ENCODE measurements around the gene RNF223.

The RNF223 gene

DNA sequence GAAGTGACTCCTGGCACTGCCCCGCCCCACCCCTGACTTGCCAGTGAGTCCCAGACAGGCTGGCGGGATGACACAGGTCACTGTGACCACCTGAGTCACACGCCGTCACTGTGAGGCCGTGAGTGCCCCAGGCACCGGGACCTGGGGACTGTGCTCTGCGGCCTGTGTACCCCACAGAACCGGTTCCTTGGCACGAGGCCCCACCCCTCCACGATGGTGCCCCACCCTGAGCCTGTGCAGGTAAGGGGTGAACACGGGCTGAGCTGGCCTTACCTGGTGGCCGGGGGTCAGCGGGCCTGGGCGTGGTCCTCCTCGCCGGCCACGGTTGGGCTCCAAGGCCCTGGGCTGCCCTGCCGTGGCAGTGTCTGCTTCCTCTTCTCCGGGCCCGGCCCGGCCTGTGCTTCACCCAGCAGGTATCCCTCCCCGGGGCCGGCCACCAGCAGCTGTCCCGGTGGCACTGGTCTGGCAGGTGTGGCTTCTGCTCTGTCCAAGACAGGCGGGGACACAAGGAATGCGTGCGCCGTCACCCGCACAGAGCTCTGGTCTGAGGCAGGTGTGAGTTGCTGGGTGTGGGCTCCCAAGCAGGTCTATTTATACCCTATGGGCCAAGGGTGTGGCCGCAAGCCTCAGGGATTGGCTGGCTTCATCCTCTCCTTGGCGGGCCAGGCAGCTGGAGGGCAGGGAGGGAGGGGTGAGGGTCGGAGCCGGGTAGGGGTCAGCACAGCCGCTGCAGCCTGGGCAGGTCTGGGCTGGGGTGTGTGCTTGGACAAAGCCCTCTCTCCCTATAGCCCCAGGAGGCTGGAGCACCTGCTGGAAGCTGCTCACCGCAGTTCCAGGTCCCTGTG is at the start of gene RNF223:
Gene RNF223 (minus strand): TSS at position 564 of the 845 bp plus-strand sequence. CDS start 1,740 bp downstream, outside the sequence.
- peak; percentile 72 for DNase-seq (ENCODE audit: low read depth, low spot score)

DNA sequence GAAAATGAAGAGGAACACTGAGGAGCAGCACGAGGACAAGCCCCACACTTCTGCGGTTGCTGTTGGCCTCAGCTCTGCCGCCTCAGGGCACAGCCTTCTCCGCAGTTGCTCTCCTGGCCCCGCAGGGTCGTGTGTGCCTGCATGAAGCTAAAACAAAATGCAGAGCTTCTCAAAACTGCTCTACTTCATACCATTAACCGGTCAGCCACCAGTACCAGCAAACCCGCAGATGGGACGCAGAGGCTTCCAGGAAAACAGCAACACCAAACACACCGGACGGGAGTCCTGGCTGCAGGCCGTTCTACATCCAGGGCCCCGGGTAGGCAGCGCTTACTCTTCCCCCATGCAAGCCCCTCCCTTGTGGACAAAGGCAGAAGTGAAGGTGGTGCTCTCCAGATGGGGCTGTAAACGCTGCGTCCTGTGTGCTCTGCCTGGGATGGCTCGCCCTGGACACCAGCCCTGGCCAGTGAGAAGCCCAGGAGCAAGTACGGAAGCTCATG is 48.9 kb upstream of the RNF223 start:
- peak; percentile 82 for DNase-seq (ENCODE audit: low read depth, low spot score)

DNA sequence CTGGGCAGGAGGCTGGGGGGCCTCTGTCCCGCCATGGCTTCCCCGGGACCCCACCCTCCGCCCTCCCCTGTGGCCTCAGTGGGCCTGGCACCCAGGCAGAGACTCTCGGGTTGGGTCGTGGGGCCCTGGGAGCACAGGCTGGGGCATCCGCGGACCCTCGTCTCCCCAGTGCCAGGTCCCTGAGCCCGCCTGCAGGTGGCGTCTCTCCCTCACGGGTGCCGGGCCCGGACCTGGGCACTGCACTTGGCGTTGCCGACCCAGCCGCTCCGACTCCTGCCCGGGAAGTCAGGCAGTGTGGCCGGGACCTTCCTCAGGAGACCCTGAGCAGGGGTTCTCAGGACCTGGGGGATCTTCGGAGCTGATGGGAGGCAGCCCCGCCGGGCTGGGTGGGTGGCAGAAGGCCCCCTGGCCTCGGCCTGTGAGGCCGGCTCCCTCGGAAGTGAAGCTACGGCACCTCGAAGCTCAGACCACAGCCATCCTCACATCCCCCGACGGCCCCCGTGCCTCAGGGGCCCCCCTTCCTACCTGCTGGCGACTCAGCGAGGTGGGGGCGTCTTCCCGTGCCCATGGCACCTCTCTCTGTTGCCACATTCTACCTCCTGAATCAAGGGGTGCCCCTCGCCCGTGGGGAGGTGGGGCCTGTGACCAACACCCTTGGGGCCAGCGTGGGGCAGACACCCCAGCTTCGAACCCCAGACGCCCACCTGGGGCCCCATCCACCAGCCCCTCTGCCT is 48.1 kb upstream of the RNF223 start:
- peak; percentile 80 for DNase-seq (ENCODE audit: low read depth, low spot score)

DNA sequence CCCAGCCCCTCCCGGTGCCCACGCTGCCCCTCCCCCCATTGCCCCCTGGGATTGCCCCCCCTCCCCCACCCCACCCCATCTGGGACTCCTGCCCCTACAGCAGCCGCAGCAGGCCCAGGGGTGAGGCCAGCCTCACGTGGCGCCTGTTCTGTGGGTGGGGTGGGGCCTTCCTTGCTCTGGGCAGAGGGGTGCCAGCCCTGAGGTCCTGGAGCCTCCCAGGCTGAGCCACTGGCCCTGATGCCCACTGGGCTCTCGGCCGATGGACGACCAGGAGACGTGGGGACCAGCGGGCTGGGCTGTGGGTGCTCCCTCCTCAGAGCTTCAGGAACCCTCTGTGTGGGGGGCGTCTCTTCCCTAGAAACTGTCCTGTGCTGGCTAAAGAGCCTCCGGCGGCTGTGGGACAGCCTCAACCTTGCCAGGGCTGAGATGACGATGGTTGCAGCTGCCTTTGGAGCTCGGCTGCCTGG is 47.5 kb upstream of the RNF223 start:
- no peak for DNase-seq (ENCODE audit: low read depth, low spot score)

DNA sequence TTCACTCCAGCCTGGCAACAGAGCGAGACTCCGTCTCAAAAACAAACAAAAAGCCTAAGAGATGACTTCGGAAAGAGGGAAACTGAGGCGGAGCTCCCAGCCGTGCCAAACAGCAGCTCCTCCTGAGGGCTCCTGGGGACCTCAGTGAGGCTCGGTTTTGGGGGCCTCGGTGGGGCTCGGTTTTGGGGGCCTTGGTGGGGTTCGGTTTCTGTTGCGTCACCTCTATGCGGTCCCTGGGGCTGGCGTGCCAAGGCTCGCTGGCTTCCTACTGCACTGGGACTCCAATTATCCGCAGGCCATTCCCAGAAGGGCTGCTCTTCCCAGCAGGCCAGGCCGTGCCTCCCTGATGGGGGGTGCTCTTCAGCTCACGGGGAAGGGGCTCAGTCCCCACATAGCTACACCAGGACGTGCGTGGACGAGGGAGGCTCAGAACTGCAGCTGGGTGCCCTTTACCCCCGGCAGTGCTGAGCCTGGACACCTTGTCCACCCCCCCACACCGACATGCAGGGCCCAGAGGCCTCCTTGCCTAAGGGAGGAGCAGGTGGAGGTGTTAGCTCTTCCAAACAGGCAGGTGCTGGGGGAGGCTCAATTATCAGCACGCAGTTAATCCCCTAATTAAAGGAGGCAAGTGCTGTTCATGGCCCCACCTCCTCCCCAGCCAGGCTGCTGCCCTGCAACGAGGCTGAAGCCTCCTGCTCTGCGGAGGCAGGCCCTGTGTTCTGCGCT is 46.9 kb upstream of the RNF223 start:
- DNase-seq (ENCODE audit: low read depth, low spot score): no peak

DNA sequence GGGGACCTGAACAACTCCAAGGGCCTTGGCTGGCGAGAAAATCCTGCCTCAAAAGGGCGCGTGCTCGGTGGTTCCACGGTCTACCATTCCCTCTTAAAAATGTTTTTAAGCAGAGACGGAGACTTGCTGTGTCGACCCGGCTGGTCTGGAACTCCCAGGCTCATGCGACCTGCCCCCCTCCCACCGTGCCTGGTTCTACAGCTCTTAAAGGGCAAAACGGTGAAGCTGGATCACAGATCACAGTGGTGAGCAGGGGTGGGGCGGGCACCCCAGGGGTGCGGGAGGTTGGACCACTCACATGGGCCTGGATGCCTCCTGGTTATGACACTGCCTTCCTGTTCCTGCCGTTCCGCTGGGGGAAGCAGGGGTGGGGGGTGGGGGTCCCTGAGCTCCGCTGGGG is 46.0 kb upstream of the RNF223 start:
- DNase-seq (ENCODE audit: low read depth, low spot score): no peak

DNA sequence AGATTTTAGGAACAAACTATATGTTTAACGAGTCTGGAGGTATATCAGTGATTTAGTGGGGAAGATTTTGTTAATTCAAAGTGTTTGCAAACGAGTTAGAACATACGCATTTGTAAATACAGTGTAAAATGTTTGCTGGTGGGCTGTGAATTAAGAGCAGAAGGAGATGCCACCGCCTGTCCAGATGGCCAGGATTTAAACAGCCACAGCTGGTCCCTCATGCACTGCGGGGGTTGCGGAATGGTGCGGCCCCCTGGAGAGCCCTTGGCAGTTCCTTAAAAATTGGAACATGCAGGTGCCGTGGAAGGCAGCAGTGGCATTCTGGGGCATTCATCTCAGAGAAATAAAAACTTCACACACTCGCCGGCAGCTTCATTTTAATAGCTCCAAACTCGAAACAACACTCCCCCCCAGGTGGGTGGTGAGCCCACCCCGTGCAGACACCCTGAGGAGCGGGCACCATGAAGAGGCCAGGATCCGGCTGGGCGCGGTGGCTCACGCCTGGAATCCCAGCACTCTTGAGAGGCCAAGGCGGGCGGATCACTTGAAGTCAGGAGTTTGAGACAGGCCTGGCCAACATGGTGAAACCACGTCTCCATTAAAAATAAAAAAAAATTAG is 45.3 kb upstream of the RNF223 start:
- no peak for DNase-seq (ENCODE audit: low read depth, low spot score)

DNA sequence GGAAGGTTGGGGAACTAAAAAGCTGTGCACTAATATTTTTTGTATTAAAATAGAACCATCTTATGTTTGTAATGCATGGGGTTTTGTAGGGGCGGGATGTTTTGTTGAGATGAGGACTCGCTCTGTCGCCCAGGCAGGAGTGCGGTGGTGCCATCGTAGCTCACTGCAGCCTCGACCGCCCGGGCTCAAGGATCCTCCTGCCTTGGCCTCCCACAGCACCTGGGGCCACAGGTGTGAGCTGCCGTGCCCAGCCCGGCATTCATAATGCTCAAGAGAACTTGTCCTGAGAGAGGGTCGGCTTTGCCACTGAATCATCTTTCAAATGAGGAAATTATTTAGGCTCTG is 44.7 kb upstream of the RNF223 start:
- no peak for DNase-seq (ENCODE audit: low read depth, low spot score)

DNA sequence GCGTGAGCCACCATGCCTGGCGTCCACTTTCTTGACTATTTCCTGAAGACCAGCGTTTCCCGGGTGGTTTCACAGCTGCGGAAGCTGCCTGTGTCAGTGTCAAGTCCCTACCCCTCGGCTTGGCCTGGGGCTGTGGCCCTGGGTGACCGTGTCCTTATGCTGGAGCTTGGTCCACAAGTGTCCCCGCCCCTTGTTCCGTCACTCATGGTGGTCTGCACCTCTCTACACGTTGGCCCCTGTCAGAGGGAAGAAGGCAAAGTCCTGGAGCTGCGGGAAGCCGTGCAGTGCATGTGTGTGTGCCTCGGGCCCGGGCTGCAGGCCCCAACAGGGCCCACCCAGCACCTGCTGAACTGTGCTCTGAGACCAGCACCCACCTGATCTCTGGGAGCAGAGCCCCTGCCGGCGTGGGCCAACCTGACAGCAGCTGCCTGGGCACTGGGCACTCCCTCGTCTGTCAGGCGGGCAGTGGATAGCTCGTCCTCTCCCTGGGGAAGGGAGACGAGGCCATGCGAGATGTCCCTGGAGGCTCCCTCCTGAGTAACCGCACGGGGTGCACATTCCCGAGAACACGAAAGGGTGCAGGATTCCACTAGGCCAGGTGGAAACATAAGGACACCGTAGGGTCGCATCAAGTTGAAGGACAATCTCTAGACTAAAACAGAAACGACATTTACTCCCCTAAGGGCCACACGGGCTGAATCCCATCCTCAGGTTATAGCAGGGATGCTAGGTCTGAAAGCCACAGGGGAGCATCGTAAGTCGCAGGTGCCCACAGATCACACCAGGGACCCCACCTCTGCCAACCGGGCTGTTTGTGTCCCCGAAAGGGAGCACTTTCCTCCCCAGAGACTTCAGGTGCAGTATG is 44.1 kb upstream of the RNF223 start:
- no peak for DNase-seq (ENCODE audit: low read depth, low spot score)

DNA sequence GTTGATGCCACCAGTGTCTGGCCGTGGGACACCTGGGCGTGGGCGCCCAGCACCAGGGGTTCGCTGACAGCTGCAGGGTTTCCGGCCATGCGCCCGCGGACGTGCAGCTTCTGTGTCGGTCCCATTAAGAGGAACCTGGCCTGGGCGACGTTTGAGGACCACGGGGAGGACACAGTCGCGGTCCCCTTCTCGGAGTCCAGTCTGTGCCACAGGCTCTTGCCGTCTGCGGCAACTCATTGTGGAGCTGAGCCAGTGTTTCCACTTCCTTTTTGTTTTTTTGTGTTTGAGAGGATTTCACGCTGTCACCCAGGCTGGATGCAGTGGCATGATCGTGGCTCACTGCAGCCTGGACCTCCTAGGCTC is 43.3 kb upstream of the RNF223 start:
- no peak for DNase-seq (ENCODE audit: low read depth, low spot score)

DNA sequence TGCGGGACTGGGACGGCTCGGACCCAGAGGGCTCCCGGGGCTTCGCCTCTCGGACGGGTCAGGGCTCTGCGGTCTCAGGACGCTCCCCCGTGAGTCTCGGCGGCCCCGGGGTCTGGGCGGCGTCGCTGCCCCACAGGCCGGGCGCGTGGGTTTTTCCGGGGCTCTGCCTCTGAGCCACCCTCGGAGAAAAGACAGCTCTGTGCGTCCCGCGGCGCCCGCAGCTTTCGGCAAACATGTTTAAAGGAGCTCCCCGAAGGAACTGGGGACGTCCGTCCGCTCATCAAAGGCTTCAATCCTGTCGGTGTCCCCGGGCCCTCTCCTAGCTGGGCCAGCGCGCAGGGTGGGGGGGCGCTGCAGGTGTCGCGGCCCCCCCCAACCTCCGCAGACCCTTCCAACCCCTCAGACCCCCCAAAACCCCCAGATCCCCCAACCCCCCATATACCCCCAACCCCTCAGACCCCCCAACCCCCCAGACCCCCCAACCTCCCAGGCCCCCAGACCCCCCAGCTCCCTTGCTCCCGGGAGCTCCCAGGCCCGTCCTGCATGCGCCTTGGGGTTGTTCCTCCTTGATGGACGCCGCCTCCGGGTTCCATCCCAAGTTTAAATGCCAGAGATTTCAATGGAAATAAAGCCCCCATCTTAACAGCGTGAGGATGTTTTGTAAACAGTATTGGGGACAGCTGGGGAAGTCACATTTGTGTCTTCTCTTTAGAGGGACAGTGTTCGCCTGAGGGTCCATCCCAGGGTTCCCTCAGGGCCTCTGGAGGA is 42.8 kb upstream of the RNF223 start:
- DNase-seq (ENCODE audit: low read depth, low spot score): no peak

DNA sequence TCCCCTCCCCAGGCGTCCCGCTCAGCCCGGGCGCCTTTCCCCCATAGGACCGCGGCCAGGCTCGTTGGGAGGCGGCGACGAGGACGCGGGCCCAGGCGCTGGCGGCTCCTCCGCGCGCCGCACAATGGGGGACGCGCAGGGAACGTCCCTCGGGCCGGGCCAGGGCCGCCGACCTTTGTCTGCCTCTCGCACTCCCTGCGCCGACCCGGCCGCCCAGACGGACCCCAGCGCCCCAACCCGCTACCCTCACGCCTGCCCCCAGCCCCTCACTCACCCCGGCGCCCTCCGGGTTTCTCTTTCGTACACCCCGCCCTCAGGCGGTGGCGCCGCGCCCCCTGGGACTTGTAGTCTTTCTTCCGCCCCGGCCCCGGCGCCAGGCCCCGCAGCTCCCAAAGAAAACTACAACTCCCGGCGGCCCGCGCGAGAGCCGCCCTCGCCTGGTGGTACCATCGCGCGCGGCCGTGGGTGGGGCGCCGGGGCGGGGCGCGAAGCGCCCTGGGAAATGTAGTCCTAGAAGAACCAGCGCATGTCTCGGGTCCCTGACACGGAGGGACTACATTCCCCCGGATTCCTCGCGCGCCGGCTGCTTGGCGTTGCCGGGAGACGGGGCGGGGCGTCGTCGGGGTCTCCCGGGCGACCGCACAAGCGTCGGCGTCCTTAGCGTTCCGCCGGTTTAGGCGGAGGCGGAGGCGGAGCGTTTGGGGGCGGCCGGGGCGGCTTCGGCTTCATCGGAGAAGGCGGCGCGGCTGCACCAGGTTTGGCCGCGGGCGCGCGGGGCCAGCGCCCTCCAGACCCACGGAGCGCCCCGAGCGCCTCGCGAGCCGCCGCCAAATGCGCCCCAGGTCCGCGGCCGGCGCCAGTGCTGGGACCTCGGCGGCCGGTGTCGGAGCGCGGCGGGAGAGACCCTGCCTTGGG is 41.9 kb upstream of the RNF223 start, which contains the start of gene C1orf159:
Gene C1orf159 (minus strand): TSS at position 304 of the 915 bp plus-strand sequence. CDS start 24,546 bp downstream, outside the sequence.
- peak; percentile 99 for DNase-seq (ENCODE audit: low read depth, low spot score)

DNA sequence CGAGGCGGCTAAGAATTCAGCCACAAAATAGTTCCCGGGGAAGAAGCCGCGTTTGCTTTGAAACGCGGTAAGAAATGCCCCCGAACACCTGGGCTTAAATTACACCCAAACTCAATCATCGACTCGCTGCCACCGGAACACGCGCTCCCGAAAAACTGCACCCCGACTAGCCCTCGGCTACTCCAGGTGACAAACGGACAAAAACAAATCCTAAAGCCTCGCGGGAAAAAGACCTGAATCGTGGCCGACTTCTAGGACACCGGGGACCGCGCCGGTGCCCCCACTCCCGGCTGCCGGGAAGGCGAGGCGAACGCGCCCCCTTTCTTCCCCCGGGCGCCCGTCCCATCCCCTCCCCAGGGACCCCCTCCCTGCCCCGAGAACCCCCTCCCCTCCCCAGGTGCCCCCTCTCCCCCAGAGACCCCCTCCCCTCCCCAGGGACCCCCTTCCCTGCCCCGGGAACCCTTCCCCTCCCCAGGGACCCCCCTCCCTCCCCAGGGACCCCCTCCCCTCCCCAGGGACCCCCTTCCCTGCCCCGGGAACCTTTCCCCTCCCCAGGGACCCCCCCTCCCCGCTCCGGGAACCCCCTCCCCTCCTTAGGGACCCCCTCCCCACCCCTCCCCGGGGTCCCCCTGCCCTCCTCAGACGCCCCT is 41.2 kb upstream of the RNF223 start:
- DNase-seq (ENCODE audit: low read depth, low spot score): no peak

DNA sequence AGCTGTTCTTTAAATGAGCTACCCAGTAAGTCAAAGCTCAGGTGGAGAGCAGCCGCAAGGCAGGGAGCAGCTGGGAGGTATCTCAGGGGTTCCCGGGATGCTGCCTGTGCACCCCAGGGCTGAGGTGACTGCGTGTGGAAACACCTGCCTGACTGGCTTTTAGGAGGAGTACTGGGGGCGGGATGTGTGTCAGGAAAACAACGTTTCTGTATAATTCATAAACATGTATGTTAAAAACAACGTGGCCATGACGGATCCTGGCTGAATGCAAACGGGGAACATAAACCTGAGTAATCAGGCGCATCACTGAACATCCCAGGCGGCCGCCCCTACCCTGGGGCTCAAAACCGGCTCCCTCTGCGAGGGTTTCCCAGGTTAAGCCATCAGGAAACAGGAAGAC is 40.3 kb upstream of the RNF223 start:
- no peak for DNase-seq (ENCODE audit: low read depth, low spot score)

DNA sequence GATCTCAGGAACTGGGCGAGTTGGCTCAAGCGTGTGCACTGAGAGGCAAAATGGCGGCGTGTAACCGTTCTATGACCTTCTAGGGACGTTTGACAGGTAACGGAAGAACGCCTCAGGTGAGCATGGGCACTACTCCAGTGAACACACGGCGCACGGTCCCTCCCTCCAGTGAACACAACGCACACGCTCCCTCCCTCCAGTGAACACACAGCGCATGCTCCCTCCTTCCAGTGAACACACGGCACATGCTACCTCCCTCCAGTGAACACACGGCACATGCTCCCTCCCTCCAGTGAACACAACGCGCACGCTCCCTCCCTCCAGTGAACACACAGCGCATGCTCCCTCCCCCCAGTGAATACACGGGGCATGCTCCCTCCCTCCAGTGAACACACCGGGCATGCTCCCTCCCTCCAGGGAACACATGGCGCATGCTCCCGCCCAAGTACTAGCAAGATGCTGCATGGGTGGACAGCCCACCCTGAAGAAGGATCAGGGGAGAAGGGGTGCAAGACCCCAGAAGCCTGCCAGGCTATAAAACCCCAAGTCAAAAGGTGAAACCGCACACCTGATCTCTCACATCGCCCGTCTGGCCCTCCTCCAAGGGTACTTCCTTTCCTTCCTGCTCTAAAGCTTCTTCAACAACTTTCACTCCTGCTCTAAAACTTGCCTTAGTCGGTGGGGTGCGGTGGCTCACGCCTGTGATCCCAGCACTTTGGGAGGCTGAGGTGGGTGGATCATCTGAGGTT is 38.3 kb upstream of the RNF223 start:
- DNase-seq (ENCODE audit: low read depth, low spot score): no peak

DNA sequence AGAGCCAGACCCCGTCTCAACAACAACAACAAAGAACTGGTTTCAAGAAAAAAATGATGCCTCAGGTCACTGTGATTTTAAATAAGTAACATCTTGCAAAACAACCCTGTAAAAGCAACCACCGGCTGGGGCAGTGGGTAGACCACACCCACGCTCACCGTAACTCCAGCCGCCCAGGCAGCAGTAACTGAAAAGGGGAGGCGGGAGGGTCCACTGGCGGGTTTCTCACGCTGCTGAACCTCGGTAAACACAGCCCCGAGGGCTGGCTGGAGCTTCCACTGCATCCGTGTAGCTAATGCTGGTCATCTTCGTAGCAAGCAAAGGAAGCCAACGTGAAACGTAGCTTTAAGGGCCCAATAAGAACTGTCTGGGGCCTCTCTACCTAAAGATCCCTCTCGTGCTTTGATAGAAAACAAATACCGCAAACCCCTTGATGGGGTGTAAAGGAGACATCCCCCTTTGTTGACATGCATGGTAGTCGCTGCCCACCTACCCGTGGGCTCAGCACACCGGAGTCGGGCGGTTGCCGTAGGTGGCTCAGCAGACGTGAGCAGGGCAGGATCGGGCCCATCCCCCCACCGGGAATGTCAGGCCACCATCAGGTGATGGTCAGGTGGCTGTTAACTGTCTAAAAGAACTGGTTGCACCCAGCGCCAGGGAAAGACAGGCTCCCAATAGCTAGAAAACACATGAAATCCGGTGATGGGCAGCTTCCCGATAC is 37.6 kb upstream of the RNF223 start:
- no peak for DNase-seq (ENCODE audit: low read depth, low spot score)

DNA sequence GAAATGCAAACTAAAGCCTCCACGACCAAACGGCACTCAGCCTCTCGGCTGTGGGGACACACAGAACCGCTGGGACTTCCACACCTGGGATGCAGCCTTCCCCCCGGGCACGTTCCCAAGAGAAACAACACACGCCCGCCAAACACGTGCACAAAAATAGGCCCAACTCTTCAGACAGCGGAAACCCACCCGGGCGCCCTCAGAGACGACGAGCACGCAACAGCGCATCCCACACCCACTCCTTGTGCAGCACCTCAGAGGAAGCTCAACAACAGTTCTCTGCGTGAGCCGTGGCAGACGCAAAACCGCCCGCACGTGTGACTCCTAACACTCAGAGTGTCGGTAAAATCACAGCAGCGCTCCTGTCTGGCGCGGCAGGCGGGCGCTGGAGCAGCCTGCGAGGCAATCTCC is 36.5 kb upstream of the RNF223 start:
- DNase-seq (ENCODE audit: low read depth, low spot score): no peak
